Natural killer cell (primary cell): ENCODE results near the gene TRIM34. TPM values are rescaled to one million over a fixed set of nuclear protein-coding genes. Genes with fewer than 3 reads are reported as not detected.

ENCODE experiments used
- ATAC-seq, 3 donors: fragments of 150-1000 bp in 2 of 3; fragments of 200-7000 bp in 1 of 3; cut with Tn5 transposase; 1 replicate in 1 of 3; 2 replicates in 2 of 3; pipeline ENCODE4 v1.10.0; 2021; ENCODE audit warnings: mild to moderate bottlenecking in 2 of 3, moderate library complexity in 2 of 3
- DNase-seq, 2 donors: peaks; one replicate each; pipeline versions ENCODE4 v3.0.0 to v3.0.0-alpha.2; 2013 to 2021; ENCODE audit warnings: mixed read lengths in 1 of 2
- H3K27ac ChIP-seq: one replicate; pipeline ENCODE4 v1.5.1; 2013; ENCODE audit warnings: mild to moderate bottlenecking, low read length
- H3K27me3 ChIP-seq: one replicate; pipeline ENCODE4 v1.6.1; 2013; ENCODE audit warnings: low read length; ENCODE audit not compliant: control insufficient read depth, insufficient read depth
- H3K36me3 ChIP-seq: one replicate; pipeline ENCODE4 v1.6.1; 2013; ENCODE audit warnings: low read length; ENCODE audit not compliant: control insufficient read depth, insufficient read depth
- H3K4me1 ChIP-seq: one replicate; pipeline ENCODE4 v1.6.1; 2013; ENCODE audit warnings: low read length; ENCODE audit not compliant: control insufficient read depth, insufficient read depth
- H3K4me3 ChIP-seq: one replicate; pipeline ENCODE4 v1.5.1; 2013; ENCODE audit warnings: low read length
- H3K9me3 ChIP-seq: one replicate; pipeline ENCODE4 v1.6.1; 2013; ENCODE audit warnings: low read length; ENCODE audit not compliant: control insufficient read depth, insufficient read depth
- H3K27ac Mint-ChIP-seq, 2 donors: one replicate each; pipeline ENCODE4 v1.8.0; 2022; ENCODE audit warnings: mild to moderate bottlenecking in 2 of 2, mixed read lengths in 2 of 2, moderate library complexity in 1 of 2
- H3K27me3 Mint-ChIP-seq, 2 donors: one replicate each; pipeline ENCODE4 v1.8.0; 2022; ENCODE audit warnings: low read depth in 2 of 2, mixed read lengths in 2 of 2
- H3K36me3 Mint-ChIP-seq: one replicate; pipeline ENCODE4 v1.8.0; 2022; ENCODE audit warnings: mixed read lengths
- H3K4me1 Mint-ChIP-seq, 2 donors: one replicate each; pipeline ENCODE4 v1.8.0; 2022; ENCODE audit warnings: mixed read lengths in 2 of 2
- H3K4me3 Mint-ChIP-seq: one replicate; pipeline ENCODE4 v1.8.0; 2022; ENCODE audit warnings: mild to moderate bottlenecking, moderate library complexity, mixed read lengths
- H3K9me3 Mint-ChIP-seq, 2 donors: one replicate each; pipeline ENCODE4 v1.8.0; 2022; ENCODE audit warnings: mixed read lengths in 2 of 2
- CTCF ChIP-seq: fragments of 200-600 bp; IDR thresholded peaks from one replicate; pipeline ENCODE4 v1.8.0; 2022; ENCODE audit warnings: antibody characterized with exemption
- WGBS: methylation state at CpG from one replicate; pipeline ENCODE4 v1.1.7; 2013; ENCODE audit warnings: missing lambda C conversion rate; ENCODE audit not compliant: insufficient coverage; 5-methylcytosine and 5-hydroxymethylcytosine counted together
- intact Hi-C: fragments of 100-400 bp; cut with micrococcal nuclease; formaldehyde crosslinking; loops from one replicate; pipeline ENCODE4 v1.14.2; 2022
- total RNA-seq, 4 donors: library from RNA; stranded (reverse); fragments of 120-200 nt in 1 of 4; gene quantifications; one replicate each; pipeline versions ENCODE4 v1.2.3 to v1.2.4, GENCODE V29; 2013 to 2022

TRIM34 gene
- total RNA-seq, 3 donors from 2014 or later (not counting 1 experiment from before 2014, with no cell fraction given): 8.2 to 10.0 (median 9.9) TPM

DNA sequence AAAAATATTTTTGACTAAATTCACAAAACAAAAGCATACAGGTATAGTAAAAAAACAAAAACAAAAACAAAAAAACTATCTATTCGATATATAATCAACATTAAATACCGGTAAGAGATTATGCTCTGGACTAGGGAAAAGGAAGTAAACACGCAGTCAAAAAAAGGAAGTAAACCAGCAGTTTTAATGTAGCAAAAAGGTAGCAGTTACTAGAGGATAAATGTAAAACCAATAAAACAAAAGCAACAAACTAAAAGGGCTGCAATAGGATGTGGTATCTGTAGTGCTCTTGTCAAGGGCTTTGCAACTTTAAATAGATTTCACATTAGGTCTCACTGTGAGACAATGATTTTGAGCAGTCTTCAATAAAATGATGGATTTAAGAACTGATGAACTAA, 67.2 kb downstream of the TRIM34 start:
- WGBS: no CpG with 5 or more reads among the region's 3 CpGs
- Histone ChIP-seq H3K27ac (peak overlapping the region; percentile 92), H3K27me3 (no peaks in the 10 kb centered on the region), H3K9me3 (no peaks in the 10 kb centered on the region), H3K4me1 (peaks cover 22% of the 10 kb centered on the region), H3K36me3 (peaks cover 26% of the 10 kb centered on the region), H3K4me3 (peak overlapping the region; percentile 79)
- peaks cover 64 to 73% of the 10 kb centered on the region in 2 donors for H3K4me1 Mint-ChIP-seq
- H3K27me3 Mint-ChIP-seq: no peaks in the 10 kb centered on the region
- DNase-seq: peak in 1 of 2 donors; percentile 32
- H3K36me3 Mint-ChIP-seq: peaks cover 10% of the 10 kb centered on the region
- TF ChIP-seq CTCF: no peak
- H3K27ac Mint-ChIP-seq: peak overlapping the region; percentile 96 to 97
- H3K9me3 Mint-ChIP-seq: no peaks in the 10 kb centered on the region
- intact Hi-C loops: no loop called here
- ATAC-seq: peak; percentile 18 to 41 (median 39)
- H3K4me3 Mint-ChIP-seq: peak overlapping the region; percentile 97

Other genes starting within 250 kb of the TRIM34 start
- not detected for gene OR51M1, start 241.2 kb upstream of the TRIM34 start, total RNA-seq
- gene OR51Q1, start 202.9 kb upstream of the TRIM34 start, total RNA-seq: not detected
- gene OR51I1, start 183.5 kb upstream of the TRIM34 start, total RNA-seq: not detected
- gene OR51I2, start 175.7 kb upstream of the TRIM34 start, total RNA-seq: not detected
- not detected for gene OR52D1, start 136.3 kb upstream of the TRIM34 start, total RNA-seq
- under 1 TPM in 2 of 3 donors, not detected in 1; 0.15 to 0.20 TPM for gene UBQLN3, start 115.0 kb upstream of the TRIM34 start, total RNA-seq
- 1 to 10 TPM in 1 of 3 donors, under 1 TPM in 1, not detected in 1; 0.61 to 1.3 TPM for gene UBQLNL, start 108.3 kb upstream of the TRIM34 start, total RNA-seq
- under 1 TPM; 0.26 to 0.95 (median 0.70) TPM for gene OR52H1, start 76.5 kb upstream of the TRIM34 start, total RNA-seq
- not detected for gene OR52B6, start 44.1 kb upstream of the TRIM34 start, total RNA-seq
- 1 to 10 TPM in 1 of 3 donors, not detected in 2; 1.1 TPM for gene TRIM6, start 28.4 kb upstream of the TRIM34 start, total RNA-seq
- 10 to 100 TPM; 16.3 to 24.4 (median 20.2) TPM for gene TRIM5, start 60.1 kb downstream of the TRIM34 start, total RNA-seq
- gene TRIM22, start 64.8 kb downstream of the TRIM34 start, total RNA-seq: 100 to 1,000 TPM; 304 to 339 (median 334) TPM
- under 1 TPM; 0.18 to 0.93 (median 0.42) TPM for gene OR56B1, start 111.4 kb downstream of the TRIM34 start, total RNA-seq
- gene OR52N4, start 129.2 kb downstream of the TRIM34 start, total RNA-seq: 1 to 10 TPM; 1.2 to 2.1 (median 1.3) TPM
- gene OR52N5, start 158.4 kb downstream of the TRIM34 start, total RNA-seq: not detected
- gene OR52N1, start 166.3 kb downstream of the TRIM34 start, total RNA-seq: not detected
- gene OR52N2, start 183.9 kb downstream of the TRIM34 start, total RNA-seq: not detected
- not detected for gene OR52E6, start 216.9 kb downstream of the TRIM34 start, total RNA-seq
- gene OR52E8, start 232.7 kb downstream of the TRIM34 start, total RNA-seq: not detected